Spleen (tissue), 7 donors: Measurements from ENCODE around the gene HSD17B12.

Experiments used
- CTCF ChIP-seq, 11 experiments: fragments of 200-600 bp in 7 of 11; fragments of 450-650 bp in 4 of 11; sonication (generic) in 4 of 11; IDR thresholded peaks in 8 of 11; conservative IDR thresholded peaks in 3 of 11; 1 replicate in 7 of 11; 2 replicates in 4 of 11; pipeline versions ENCODE4 v1.4.0 to v1.8.0; 2016 to 2021; ENCODE audit warnings: antibody characterized with exemption in 11 of 11, inconsistent platforms in 4 of 11, mild to moderate bottlenecking in 1 of 11
- POLR2A ChIP-seq, 3 donors: fragments of 450-650 bp; IDR thresholded peaks; one replicate each; pipeline ENCODE4 v1.5.1; 2017; ENCODE audit warnings: antibody characterized with exemption in 3 of 3, mild to moderate bottlenecking in 1 of 3
- donor health status: DM: no; HTN: no; CAD: no; lungs with moderate emphysema.
- donor health status: DM: no; HTN: no; CAD: no.
- donor health status: DM: no; HTN: no; CAD: no.

GRCh38 chr11:43868852-43869567 lies 188.5 kb downstream of the HSD17B12 start:
- TF ChIP-seq CTCF (IDR thresholded peaks at IDR 0.05 in 8 of 11, conservative IDR thresholded peaks at IDR 0.05 in 3 of 11) (no peak), POLR2A (IDR thresholded peaks at IDR 0.05) (no peak)
